HG02642 (cell line): ENCODE results near the gene CILP2.

Source experiments
- ATAC-seq: cut with Tn5 transposase; IDR thresholded peaks from one replicate; pipeline ENCODE4 v1.9.1; 2021; ENCODE audit warnings: mild to moderate bottlenecking; ENCODE audit not compliant: unreplicated experiment, poor library complexity

The CILP2 gene

GRCh38 chr19:19591133-19591825 lies 53.2 kb downstream of the CILP2 start:
- peak; percentile 51 for ATAC-seq

GRCh38 chr19:19592690-19593089 lies 54.6 kb downstream of the CILP2 start:
- ATAC-seq = no peak

- ATAC-seq = no peak
Measured at GRCh38 chr19:19594381-19594780, 56.3 kb downstream of the CILP2 start.

- no peak for ATAC-seq
Measured at GRCh38 chr19:19595171-19595701, 57.2 kb downstream of the CILP2 start.
